ENCODE results near the gene ADGRG3. TPM values are rescaled to one million over a fixed set of nuclear protein-coding genes. Genes with fewer than 3 reads are reported as not detected.

The ADGRG3 gene
- total RNA-seq, 3 donors from 2014 or later = 0.84 to 3.4 (median 1.8) TPM

DNA sequence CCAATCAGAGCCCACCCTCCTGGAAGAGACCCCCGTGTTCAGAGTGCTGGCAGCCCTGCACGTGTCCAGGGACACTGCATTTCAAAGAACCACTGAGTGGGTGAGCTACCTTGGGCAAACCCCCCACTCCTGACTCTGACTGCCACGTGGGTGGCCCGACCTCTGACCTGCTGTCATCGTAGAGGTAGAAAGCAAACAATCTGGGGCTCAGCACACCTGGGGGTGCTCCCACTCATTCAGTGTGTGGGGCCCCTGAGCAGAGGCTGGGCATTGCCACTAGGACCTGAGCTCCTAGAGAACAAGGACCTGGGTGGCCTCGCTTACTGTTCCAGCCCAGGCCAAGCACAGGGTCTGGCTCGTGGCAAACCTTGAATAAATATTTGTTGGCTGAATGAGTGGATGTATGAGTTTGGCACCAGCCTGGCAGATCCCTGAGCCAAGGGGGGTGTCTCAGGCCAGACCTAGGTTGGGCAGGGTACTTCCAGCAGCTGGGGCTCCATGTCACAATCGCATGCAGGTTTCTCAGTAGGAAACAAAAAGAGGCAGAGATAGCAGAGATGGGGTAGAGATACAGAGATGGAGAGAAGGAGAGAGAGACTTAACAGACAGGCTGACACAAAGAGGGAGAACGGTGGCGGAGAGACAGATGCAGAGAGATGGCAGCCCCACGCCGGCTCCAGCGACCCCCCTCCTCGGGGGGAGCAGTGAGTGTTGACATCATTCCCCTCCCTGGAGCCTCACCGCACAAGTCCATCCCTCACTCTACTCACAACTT, 21.1 kb downstream of the ADGRG3 start:
- DNase-seq (no peak), ATAC-seq (peak; percentile 15)
- intact Hi-C loops (cut with DNase I, micrococcal nuclease) = no loop called here

DNA sequence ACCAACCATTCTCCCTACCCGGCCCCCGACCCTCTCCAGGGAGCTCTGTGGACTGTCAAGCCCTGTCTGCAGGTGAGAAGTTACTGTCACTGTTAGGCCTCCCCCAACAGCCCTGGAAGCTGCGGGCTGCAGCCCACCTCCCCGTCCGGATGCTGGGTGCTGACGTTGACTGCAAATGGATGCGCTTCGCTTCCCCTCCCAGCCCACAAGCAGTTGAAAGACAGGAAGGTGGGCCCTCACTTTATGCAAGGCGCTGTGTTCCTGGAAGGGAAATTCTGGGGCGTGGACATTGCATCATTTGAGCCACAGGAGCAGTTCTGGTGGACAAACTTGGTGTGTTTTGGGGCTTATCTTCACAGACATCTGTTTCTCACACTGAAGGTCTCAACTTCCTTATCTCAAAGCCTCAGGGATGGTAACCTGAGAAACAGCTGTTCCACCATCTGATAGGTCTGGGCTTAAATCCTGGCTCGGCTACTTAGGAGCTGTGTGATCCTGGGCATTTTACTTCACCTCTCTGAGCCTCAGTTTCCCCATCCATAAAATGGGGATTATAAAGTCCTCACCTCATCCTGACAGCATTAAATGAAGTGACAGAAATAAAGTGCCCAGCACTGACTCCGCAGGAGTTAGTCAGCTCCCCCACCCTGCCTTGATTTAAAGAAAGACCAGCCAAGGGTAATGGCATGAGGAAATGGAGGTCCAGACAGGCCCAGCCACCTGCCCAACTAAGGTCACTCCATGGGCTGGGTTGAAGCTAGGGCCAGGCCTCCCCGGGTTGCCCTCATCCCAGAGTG, 21.9 kb downstream of the ADGRG3 start:
- peak; percentile 38 for ATAC-seq
- TF ChIP-seq, protein P1, sequence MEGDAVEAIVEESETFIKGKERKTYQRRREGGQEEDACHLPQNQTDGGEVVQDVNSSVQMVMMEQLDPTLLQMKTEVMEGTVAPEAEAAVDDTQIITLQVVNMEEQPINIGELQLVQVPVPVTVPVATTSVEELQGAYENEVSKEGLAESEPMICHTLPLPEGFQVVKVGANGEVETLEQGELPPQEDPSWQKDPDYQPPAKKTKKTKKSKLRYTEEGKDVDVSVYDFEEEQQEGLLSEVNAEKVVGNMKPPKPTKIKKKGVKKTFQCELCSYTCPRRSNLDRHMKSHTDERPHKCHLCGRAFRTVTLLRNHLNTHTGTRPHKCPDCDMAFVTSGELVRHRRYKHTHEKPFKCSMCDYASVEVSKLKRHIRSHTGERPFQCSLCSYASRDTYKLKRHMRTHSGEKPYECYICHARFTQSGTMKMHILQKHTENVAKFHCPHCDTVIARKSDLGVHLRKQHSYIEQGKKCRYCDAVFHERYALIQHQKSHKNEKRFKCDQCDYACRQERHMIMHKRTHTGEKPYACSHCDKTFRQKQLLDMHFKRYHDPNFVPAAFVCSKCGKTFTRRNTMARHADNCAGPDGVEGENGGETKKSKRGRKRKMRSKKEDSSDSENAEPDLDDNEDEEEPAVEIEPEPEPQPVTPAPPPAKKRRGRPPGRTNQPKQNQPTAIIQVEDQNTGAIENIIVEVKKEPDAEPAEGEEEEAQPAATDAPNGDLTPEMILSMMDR (IDR thresholded peaks at IDR 0.05) = no peak

More for the DNA sequence above, 21.1 kb downstream of the ADGRG3 start:
- no peak overlapping the region for H3K4me3 ChIP-seq
- H3K36me3 ChIP-seq (ENCODE audit: low read depth) = no peaks in the 10 kb centered on the region
- no peaks in the 10 kb centered on the region for H3K9me3 ChIP-seq
- no peaks in the 10 kb centered on the region for H3K4me1 ChIP-seq (ENCODE audit: low read depth)
- TF ChIP-seq, protein P1 (IDR thresholded peaks at IDR 0.05) = no peak

DNA sequence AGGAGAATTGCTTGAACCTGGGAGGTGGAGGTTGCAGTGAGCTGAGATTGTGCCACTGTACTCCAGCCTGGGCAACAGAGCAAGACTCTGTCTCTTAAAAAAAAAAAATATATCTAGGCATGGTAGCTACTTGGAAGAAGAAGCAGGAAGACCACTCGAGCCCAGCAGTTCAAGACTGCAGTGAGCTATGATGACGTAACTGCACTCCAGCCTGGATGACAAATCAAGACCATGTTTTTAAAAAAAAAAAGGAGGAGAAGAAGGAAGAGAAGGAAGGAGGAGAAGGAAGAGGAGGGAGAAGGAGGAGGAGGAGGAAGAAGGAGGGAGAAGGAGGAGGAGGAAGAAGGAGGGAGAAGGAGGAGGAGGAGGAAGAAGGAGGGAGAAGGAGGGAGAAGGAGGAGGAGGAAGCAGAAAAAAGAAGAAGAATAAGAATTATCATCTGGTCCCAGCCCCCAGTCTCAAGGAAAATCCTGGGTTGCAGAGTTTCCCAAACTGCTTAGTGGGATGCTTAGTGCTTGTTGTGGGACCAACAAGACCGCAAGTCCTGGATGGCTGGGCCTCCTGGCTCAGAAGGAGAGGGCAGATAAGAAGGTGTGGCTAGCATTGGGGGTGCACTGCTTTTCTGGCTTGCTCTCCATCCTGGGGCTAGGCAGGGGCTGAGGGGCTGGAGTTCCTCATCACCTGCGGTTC, 22.8 kb downstream of the ADGRG3 start:
- H3K4me1 ChIP-seq (ENCODE audit: low read depth) = no peaks in the 10 kb centered on the region
- intact Hi-C loops (cut with DNase I, micrococcal nuclease) = no loop called here
- no peaks in the 10 kb centered on the region for H3K36me3 ChIP-seq (ENCODE audit: low read depth)
- DNase-seq (no peak), ATAC-seq (no peak)
- H3K9me3 ChIP-seq = no peaks in the 10 kb centered on the region
- H3K4me3 ChIP-seq = no peak overlapping the region
- TF ChIP-seq, protein P1 (IDR thresholded peaks at IDR 0.05) = no peak

More for the DNA sequence above, 21.9 kb downstream of the ADGRG3 start:
- no peak for DNase-seq
- no peaks in the 10 kb centered on the region for H3K9me3 ChIP-seq
- no peak overlapping the region for H3K4me3 ChIP-seq
- intact Hi-C loops (cut with DNase I, micrococcal nuclease) = no loop called here
- H3K4me1 ChIP-seq (ENCODE audit: low read depth) = no peaks in the 10 kb centered on the region
- no peaks in the 10 kb centered on the region for H3K36me3 ChIP-seq (ENCODE audit: low read depth)

DNA sequence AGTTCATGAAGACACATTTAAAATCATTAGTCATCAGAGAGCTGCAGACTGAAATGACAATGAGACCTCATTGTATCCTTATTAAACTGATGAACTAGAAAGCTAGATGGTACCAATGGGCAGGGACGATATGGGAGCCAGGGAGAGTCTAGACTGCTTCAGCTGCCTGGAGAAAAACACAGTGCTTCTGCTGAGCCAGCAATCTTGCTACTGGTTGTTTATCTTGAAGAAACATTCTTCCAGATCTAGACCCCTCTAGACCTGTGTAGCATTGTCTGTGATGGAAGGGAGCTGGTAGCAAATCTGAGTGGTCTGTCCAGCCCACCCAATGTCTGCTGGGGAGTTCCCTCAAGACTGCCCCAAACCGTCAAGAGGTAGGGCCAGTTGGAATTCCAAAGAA, 24.5 kb downstream of the ADGRG3 start:
- DNase-seq (no peak), ATAC-seq (no peak)
- intact Hi-C loops (cut with DNase I, micrococcal nuclease) = no loop called here
- no peak overlapping the region for H3K4me3 ChIP-seq
- no peaks in the 10 kb centered on the region for H3K4me1 ChIP-seq (ENCODE audit: low read depth)
- TF ChIP-seq, protein P1 (IDR thresholded peaks at IDR 0.05) = no peak
- H3K9me3 ChIP-seq = no peaks in the 10 kb centered on the region
- H3K36me3 ChIP-seq (ENCODE audit: low read depth) = no peaks in the 10 kb centered on the region

DNA sequence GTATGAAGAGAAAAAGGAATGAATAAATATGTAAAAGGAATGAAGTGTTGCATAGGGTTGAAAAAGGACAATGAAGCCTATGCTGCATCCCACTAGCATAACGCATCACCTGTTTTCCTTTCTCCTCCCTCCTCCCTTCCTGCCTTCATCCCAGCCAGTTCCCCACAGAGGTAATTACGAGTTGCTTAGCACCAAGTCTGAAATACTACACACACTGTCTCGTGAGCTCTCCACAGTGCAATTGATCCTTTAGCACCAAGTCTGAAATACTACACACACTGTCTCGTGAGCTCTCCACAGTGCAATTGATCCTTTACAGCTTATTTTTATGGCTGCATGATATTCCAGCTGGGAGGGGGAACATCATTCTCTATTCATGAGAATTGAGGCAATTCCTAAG, 25.4 kb downstream of the ADGRG3 start:
- no peak for DNase-seq
- no peak for ATAC-seq
- intact Hi-C loops (cut with DNase I, micrococcal nuclease) = no loop called here
- TF ChIP-seq, protein P1 (IDR thresholded peaks at IDR 0.05) = no peak
- Histone ChIP-seq H3K4me3 (no peak overlapping the region), H3K36me3 (ENCODE audit: low read depth) (no peaks in the 10 kb centered on the region), H3K4me1 (ENCODE audit: low read depth) (no peaks in the 10 kb centered on the region), H3K9me3 (no peaks in the 10 kb centered on the region)
